A549 (cell line): ENCODE measurements around the gene TBC1D8. TPM values are rescaled to one million over a fixed set of nuclear protein-coding genes. Genes with fewer than 3 reads are reported as not detected.

Source experiments
- ATAC-seq, 2 experiments: fragments of 200-7000 bp in 1 of 2; fragments of >200 bp in 1 of 2; cut with Nextera tagmentation in 1 of 2; cut with Tn5 transposase in 1 of 2; 3 replicates each; pipeline versions ENCODE4 v1.8.0 to v1.9.1; 2018 to 2020; ENCODE audit warnings: mild to moderate bottlenecking in 1 of 2, moderate library complexity in 1 of 2
- CTCF ChIA-PET: fragments of 300-600 bp; sonication (Branson Sonifier 250); formaldehyde crosslinking; extraction: SDS; loops from one replicate; lab custom pipeline; 2021; ENCODE audit warnings: antibody characterized with exemption, inconsistent platforms; lab: Yijun Ruan, JAX
- POLR2A ChIA-PET: fragments of 350-600 bp; formaldehyde crosslinking; extraction: SDS; loops from one replicate; lab custom pipeline; 2021; ENCODE audit warnings: antibody characterized with exemption, inconsistent platforms; lab: Yijun Ruan, JAX
- DNase-seq, 2 experiments: peaks; one replicate each; pipeline versions ENCODE4 v3.0.0 to v3.0.0-alpha.2; 2011 to 2016; ENCODE audit warnings: low read depth in 1 of 2, low spot score in 1 of 2
- FAIRE-seq: peaks from 2 replicates; lab custom pipeline; 2011; peaks lifted over from hg19 to GRCh38; lab: Jason Lieb, UNC
- H3K27ac ChIP-seq, 2 experiments: fragments of >200 bp; sonication (Bioruptor Twin); formaldehyde crosslinking; 3 replicates each; pipeline ENCODE4 v1.5.1; 2016 to 2017
- H3K4me1 ChIP-seq: fragments of >200 bp; sonication (Bioruptor Twin); formaldehyde crosslinking; 3 replicates; pipeline ENCODE4 v1.6.1; 2016
- H3K4me2 ChIP-seq: fragments of >200 bp; sonication (Bioruptor Twin); formaldehyde crosslinking; 3 replicates; pipeline ENCODE4 v1.6.1; 2016
- H3K4me3 ChIP-seq: fragments of >200 bp; sonication (Bioruptor Twin); formaldehyde crosslinking; 3 replicates; pipeline ENCODE4 v1.5.1; 2016
- H3K9me3 ChIP-seq: fragments of >200 bp; sonication (Bioruptor Twin); formaldehyde crosslinking; 3 replicates; pipeline ENCODE4 v1.6.1; 2016
- CBX8 ChIP-seq: fragments of 200-600 bp; sonication (generic); IDR thresholded peaks from 2 replicates; pipeline ENCODE4 v1.6.1; 2016
- CEBPB ChIP-seq, 2 experiments: fragments of >200 bp in 1 of 2; sonication (Bioruptor Twin) in 1 of 2; formaldehyde crosslinking in 1 of 2; IDR thresholded peaks; 2 replicates each; pipeline ENCODE4 v1.6.1; 2012 to 2016
- EHF ChIP-seq: fragments of 250-450 bp; sonication (Bioruptor Pico); IDR thresholded peaks from 2 replicates; pipeline ENCODE4 v1.5.0; 2020; ENCODE audit warnings: mild to moderate bottlenecking
- EHMT2 ChIP-seq: fragments of 200-600 bp; sonication (generic); IDR thresholded peaks from 2 replicates; pipeline ENCODE4 v1.6.1; 2016; ENCODE audit warnings: antibody characterized with exemption, low read depth, mild to moderate bottlenecking, moderate library complexity
- ELK1 ChIP-seq: fragments of 150-350 bp; IDR thresholded peaks from 2 replicates; pipeline ENCODE4 v1.6.1; 2014; ENCODE audit warnings: low read depth, mild to moderate bottlenecking, low read length
- FOSB ChIP-seq: fragments of 250-450 bp; sonication (Bioruptor Pico); IDR thresholded peaks from 2 replicates; pipeline ENCODE4 v1.5.0; 2020; ENCODE audit warnings: mild to moderate bottlenecking, moderate library complexity
- FOSL2 ChIP-seq, 2 experiments: fragments of 450-650 bp in 1 of 2; fragments of >200 bp in 1 of 2; sonication (Bioruptor Twin) in 1 of 2; formaldehyde crosslinking; IDR thresholded peaks; 2 replicates each; pipeline versions ENCODE4 v1.5.0 to v1.6.1; 2016 to 2020; ENCODE audit warnings: mild to moderate bottlenecking in 1 of 2, moderate library complexity in 1 of 2
- GATA3 ChIP-seq: IDR thresholded peaks from 2 replicates; pipeline ENCODE4 v1.6.1; 2012; ENCODE audit warnings: borderline replicate concordance
- HDAC2 ChIP-seq: fragments of 200-600 bp; sonication (generic); IDR thresholded peaks from 2 replicates; pipeline ENCODE4 v1.6.1; 2016
- HOXB13 ChIP-seq: fragments of 250-450 bp; sonication (Bioruptor Pico); IDR thresholded peaks from 2 replicates; pipeline ENCODE4 v1.5.0; 2020; ENCODE audit warnings: low read depth, mild to moderate bottlenecking, moderate library complexity
- HOXB5 ChIP-seq: fragments of 250-450 bp; sonication (Bioruptor Pico); IDR thresholded peaks from 2 replicates; pipeline ENCODE4 v1.5.0; 2020; ENCODE audit warnings: mild to moderate bottlenecking, moderate library complexity
- JUNB ChIP-seq: fragments of >200 bp; sonication (Bioruptor Twin); formaldehyde crosslinking; IDR thresholded peaks from 2 replicates; pipeline ENCODE4 v1.6.1; 2016
- MAFK ChIP-seq: fragments of 450-650 bp; IDR thresholded peaks from 2 replicates; pipeline ENCODE4 v1.6.1; 2014; ENCODE audit not compliant: partially characterized antibody
- MAX ChIP-seq: IDR thresholded peaks from 2 replicates; pipeline ENCODE4 v1.6.1; 2012
- MAZ ChIP-seq: fragments of 150-350 bp; IDR thresholded peaks from 2 replicates; pipeline ENCODE4 v1.6.1; 2014; ENCODE audit warnings: antibody characterized with exemption, low read depth, low read length, borderline replicate concordance
- NPAS2 ChIP-seq: fragments of 250-450 bp; sonication (Bioruptor Pico); IDR thresholded peaks from 2 replicates; pipeline ENCODE4 v1.8.0; 2022; ENCODE audit warnings: mild to moderate bottlenecking, moderate library complexity, borderline replicate concordance
- PBX3 ChIP-seq: IDR thresholded peaks from 2 replicates; pipeline ENCODE4 v1.6.1; 2012
- RARB ChIP-seq: fragments of 250-450 bp; sonication (Bioruptor Pico); IDR thresholded peaks from 2 replicates; pipeline ENCODE4 v1.8.0; 2021; ENCODE audit warnings: mild to moderate bottlenecking, moderate library complexity
- RFX5 ChIP-seq: fragments of 450-650 bp; IDR thresholded peaks from 2 replicates; pipeline ENCODE4 v1.7.1; 2014; ENCODE audit warnings: antibody characterized with exemption, mild to moderate bottlenecking, moderate library complexity
- RNF2 ChIP-seq: fragments of 200-600 bp; sonication (generic); IDR thresholded peaks from 2 replicates; pipeline ENCODE4 v1.6.1; 2016; ENCODE audit warnings: low read depth, mild to moderate bottlenecking, antibody characterized with exemption, moderate library complexity, borderline replicate concordance
- SREBF2 ChIP-seq: fragments of 450-650 bp; IDR thresholded peaks from 2 replicates; pipeline ENCODE4 v1.6.1; 2014; ENCODE audit warnings: mild to moderate bottlenecking, moderate library complexity
- TFCP2L1 ChIP-seq: fragments of 250-450 bp; sonication (Bioruptor Pico); IDR thresholded peaks from 2 replicates; pipeline ENCODE4 v1.5.0; 2021; ENCODE audit warnings: mild to moderate bottlenecking
- TP53 ChIP-seq: fragments of 250-450 bp; sonication (Bioruptor Pico); IDR thresholded peaks from 2 replicates; pipeline ENCODE4 v1.5.0; 2021; ENCODE audit warnings: mild to moderate bottlenecking, moderate library complexity
- ZC3H11A ChIP-seq: fragments of 450-650 bp; IDR thresholded peaks from 2 replicates; pipeline ENCODE4 v1.6.1; 2014; ENCODE audit warnings: antibody characterized with exemption, mild to moderate bottlenecking
- ZFP36 ChIP-seq: fragments of 450-650 bp; IDR thresholded peaks from 2 replicates; pipeline ENCODE4 v1.6.1; 2014; ENCODE audit warnings: borderline replicate concordance; ENCODE audit not compliant: partially characterized antibody
- WGBS: methylation state at CpG from one replicate; pipeline ENCODE4 v1.1.6; 2017; ENCODE audit errors: missing lambda C conversion rate; 5-methylcytosine and 5-hydroxymethylcytosine counted together
- polyA plus RNA-seq, 4 experiments: library from polyadenylated mRNA; depleted of rRNA in 3 of 4; stranded (reverse); fragments of >200 nt; fragmentation: RNase III in 1 of 4; extraction: RNeasy Plus Mini Kit Qiagen cat#74134 plus additional on column Dnase treatment in 1 of 4; gene quantifications; 2 replicates in 3 of 4; 3 replicates in 1 of 4; pipeline ENCODE4 v1.2.3, GENCODE V29; 2011 to 2017
- TF ChIP-seq, protein P1 (sequence below): fragments of >200 bp; sonication (Bioruptor Twin); formaldehyde crosslinking; IDR thresholded peaks from 3 replicates; pipeline ENCODE4 v1.5.1; 2016

TBC1D8 gene
- polyA plus RNA-seq, 2 of the 4 experiments (the other 2 are of a cell fraction): 35.3 to 107 TPM

DNA sequence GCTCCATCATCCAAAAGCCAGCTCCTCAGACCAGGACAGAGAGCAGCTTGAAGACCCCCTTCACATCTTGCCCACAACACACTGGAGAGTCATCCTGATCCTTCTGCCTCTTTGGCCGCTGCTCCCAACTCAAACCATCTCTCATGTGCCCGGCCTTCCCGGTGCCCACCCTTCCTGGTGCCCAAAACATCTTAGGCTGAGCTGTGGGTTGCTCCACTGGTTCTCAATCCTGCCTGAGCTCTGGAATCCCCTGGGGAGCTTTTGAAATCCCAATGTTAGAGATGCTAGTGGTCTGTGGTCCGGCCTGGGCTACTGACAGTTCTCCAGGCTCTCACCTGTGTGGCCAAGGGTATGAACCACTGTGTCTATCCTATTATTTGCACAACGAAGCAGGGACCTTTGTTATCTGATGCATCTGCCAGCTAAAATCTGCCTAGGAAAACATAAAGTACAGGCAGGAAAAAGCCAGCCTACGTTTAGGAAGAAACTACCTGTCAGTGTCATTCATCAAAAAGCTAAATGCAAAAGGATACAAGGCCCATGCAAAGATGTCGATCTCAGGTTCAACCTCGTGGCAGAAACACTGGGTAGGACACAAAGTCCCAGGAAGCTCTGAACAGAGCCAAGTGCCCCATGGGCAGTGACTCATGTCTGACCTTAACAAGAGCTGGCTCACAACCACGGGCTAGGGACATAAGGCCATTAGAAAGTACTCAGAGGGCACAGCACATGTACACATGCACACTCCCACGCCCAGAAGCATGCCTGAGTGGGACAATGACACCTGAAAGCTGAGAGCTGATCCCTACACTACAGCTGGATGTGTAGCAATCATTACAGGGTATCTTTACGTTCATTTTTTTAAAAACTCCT lies 30.8 kb downstream of the TBC1D8 start (continued):
- TF ChIP-seq FOSL2 (IDR thresholded peaks at IDR 0.05): peak; percentile 67
- peak; percentile 92 for TF ChIP-seq FOSL2 (CRISPR knock-in tag; IDR thresholded peaks at IDR 0.05)
- no peak for TF ChIP-seq RNF2
- no peak for TF ChIP-seq ELK1
- no peak for TF ChIP-seq RFX5
- no peak for TF ChIP-seq FOSB (CRISPR knock-in tag)
- no peak for TF ChIP-seq CBX8

DNA sequence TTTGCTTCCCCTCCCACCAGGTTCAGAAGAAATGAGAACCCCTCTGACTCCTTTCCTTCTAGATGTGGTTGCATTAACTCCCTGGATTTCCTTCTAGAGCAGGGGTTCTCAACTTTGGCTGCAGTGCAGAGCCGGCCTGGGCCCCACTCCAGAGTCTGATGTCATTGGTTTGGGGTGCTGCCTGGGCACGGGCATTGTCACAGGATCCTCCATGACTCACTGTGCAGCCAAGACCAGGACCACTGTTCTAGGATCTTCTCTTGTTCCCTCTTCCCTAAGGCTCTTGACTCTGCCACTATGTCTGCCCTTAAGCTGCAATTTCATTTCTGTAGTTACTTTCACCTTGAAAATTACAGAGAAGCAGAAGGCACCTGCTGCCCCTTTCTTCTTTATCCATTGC lies 31.8 kb downstream of the TBC1D8 start:
- Histone ChIP-seq H3K27ac (peak overlapping the region; percentile 89 to 93), H3K4me3 (peak overlapping the region; percentile 8; the same call in 1 of the 3 replicates), H3K9me3 (no peaks in the 10 kb centered on the region), H3K4me2 (peak overlapping the region; percentile 54), H3K4me1 (peaks cover 100% of the 10 kb centered on the region)
- FAIRE-seq (no peak), ATAC-seq (no peak; a peak in 1 of 6 replicates), DNase-seq (no peak)
- no peak for TF ChIP-seq HOXB5 (CRISPR knock-in tag)
- no peak for TF ChIP-seq JUNB
- no peak for TF ChIP-seq RARB
- TF ChIP-seq FOSL2 (IDR thresholded peaks at IDR 0.05): no peak
- 0 out of 2 replicates have a peak, but pooled peaks have one; percentile 20 for TF ChIP-seq FOSL2 (CRISPR knock-in tag; IDR thresholded peaks at IDR 0.05)
- no peak for TF ChIP-seq MAFK
- no peak for TF ChIP-seq NPAS2 (CRISPR knock-in tag)
- TF ChIP-seq ZC3H11A: no peak
- WGBS: 28% methylated on average over 2 of the region's 2 CpGs
- CTCF ChIA-PET: interaction anchor here (1.2 to 6.5 kb wide), 2 partner anchors 32 to 84 kb away, joined by 3 to 37 read pairs; partner anchors contain the start of gene TBC1D8
- POLR2A ChIA-PET: no interaction called here

DNA sequence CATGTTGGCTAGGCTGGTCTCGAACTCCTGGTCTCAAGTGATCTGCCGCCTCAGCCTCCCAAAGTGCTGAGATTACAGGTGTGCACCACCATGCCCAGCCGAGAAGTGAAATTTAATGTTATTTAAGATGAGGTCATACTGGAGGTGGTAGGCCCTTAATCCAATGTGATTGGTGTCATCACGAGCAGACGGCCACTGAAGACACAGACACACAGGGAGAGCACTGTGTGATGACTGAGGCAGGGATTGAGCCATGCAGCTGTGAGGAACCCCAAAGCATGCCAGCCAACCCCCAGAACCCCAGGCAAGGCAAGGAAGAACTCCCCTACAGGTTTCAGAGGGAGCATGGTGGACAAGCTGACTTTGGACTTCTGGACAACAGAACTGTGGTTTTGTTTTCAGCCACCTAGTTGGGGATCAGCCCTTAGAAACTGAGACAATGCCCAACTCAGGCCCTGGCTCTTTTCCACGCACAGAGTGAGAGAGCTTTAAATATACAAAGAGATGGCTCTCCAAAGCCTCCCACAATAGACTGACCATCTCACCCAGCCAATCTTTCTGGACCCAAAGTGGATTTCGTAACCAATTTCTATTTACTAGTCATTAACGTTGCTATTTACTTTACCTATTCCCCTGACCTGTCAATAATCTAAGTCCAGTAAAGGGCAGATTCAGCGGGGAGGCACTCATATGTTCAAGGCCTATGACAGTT lies 34.2 kb downstream of the TBC1D8 start:
- Histone ChIP-seq H3K4me2 (peak overlapping the region; percentile 39), H3K4me1 (peaks cover 96% of the 10 kb centered on the region), H3K27ac (peak overlapping the region; percentile 89 to 91), H3K9me3 (no peaks in the 10 kb centered on the region), H3K4me3 (no peak overlapping the region)
- ATAC-seq: peak in 1 of 2 experiments; percentile 1; a peak in 2 of 6 replicates
- 0 out of 2 replicates have a peak, but pooled peaks have one; percentile 21 for TF ChIP-seq GATA3
- no peak for TF ChIP-seq PBX3
- peak; percentile 30 to 75; a peak in 3 of 4 replicates for TF ChIP-seq CEBPB (IDR thresholded peaks at IDR 0.05)
- POLR2A ChIA-PET: no interaction called here
- no peak for FAIRE-seq
- CTCF ChIA-PET: no interaction called here
- 67% methylated on average over 9 of the region's 9 CpGs for WGBS
- DNase-seq: peak in 1 of 2 experiments; percentile 79

GRCh38 chr2:101116348-101116747 lies 34.8 kb downstream of the TBC1D8 start:
- POLR2A ChIA-PET: no interaction called here
- ATAC-seq (no peak), FAIRE-seq (no peak), DNase-seq (no peak)
- WGBS: 60% methylated on average over 4 of the region's 4 CpGs
- peak overlapping the region; percentile 89 to 91 for H3K27ac ChIP-seq
- CTCF ChIA-PET: interaction anchor here (0.6 to 1.4 kb wide), 3 partner anchors 29 to 101 kb away, joined by 3 to 6 read pairs (median 4); no protein-coding TSS in a partner anchor
- H3K9me3 ChIP-seq: no peaks in the 10 kb centered on the region
- H3K4me1 ChIP-seq: peaks cover 96% of the 10 kb centered on the region
- H3K4me2 ChIP-seq: 0 out of 3 replicates have a peak overlapping the region, but pooled peaks have one; percentile 77
- no peak overlapping the region for H3K4me3 ChIP-seq
- TF ChIP-seq TFCP2L1 (CRISPR knock-in tag) (no peak), SREBF2 (no peak), EHMT2 (no peak), ZFP36 (no peak), MAZ (no peak), TP53 (CRISPR knock-in tag) (no peak), GATA3 (no peak), MAX (no peak), FOSL2 (IDR thresholded peaks at IDR 0.05) (no peak), FOSL2 (CRISPR knock-in tag; IDR thresholded peaks at IDR 0.05) (no peak), RFX5 (no peak), RNF2 (no peak), HDAC2 (no peak), EHF (CRISPR knock-in tag) (no peak), HOXB13 (CRISPR knock-in tag) (no peak), FOSB (CRISPR knock-in tag) (no peak)
- TF ChIP-seq, protein P1, sequence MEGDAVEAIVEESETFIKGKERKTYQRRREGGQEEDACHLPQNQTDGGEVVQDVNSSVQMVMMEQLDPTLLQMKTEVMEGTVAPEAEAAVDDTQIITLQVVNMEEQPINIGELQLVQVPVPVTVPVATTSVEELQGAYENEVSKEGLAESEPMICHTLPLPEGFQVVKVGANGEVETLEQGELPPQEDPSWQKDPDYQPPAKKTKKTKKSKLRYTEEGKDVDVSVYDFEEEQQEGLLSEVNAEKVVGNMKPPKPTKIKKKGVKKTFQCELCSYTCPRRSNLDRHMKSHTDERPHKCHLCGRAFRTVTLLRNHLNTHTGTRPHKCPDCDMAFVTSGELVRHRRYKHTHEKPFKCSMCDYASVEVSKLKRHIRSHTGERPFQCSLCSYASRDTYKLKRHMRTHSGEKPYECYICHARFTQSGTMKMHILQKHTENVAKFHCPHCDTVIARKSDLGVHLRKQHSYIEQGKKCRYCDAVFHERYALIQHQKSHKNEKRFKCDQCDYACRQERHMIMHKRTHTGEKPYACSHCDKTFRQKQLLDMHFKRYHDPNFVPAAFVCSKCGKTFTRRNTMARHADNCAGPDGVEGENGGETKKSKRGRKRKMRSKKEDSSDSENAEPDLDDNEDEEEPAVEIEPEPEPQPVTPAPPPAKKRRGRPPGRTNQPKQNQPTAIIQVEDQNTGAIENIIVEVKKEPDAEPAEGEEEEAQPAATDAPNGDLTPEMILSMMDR: no peak
